IMR-90 (cell line): Measurements from ENCODE around the gene GMFB. TPM values are rescaled to one million over a fixed set of nuclear protein-coding genes. Genes with fewer than 3 reads are reported as not detected.

Source experiments
- ATAC-seq: fragments of 200-7000 bp; cut with Tn5 transposase; 2 replicates; pipeline ENCODE4 v1.9.1; 2020; ENCODE audit warnings: low read depth, mild to moderate bottlenecking, moderate library complexity
- BruUV-seq: library from RNA; stranded (reverse); fragments of 400-500 nt; replicated peaks from 2 replicates; lab custom pipeline; 2021; lab: Mats Ljungman, UMichigan
- CTCF ChIA-PET: fragments of 300-600 bp; formaldehyde crosslinking; extraction: SDS; loops from one replicate; lab custom pipeline; 2021; ENCODE audit warnings: antibody characterized with exemption; lab: Yijun Ruan, JAX
- POLR2A ChIA-PET: fragments of 300-600 bp; sonication (Branson Sonifier 250); formaldehyde crosslinking; loops from one replicate; lab custom pipeline; 2022; ENCODE audit warnings: antibody characterized with exemption; ENCODE audit not compliant: unreplicated experiment; lab: Charles Lee
- DNase-seq: peaks from one replicate; pipeline ENCODE4 v3.0.0; 2013
- H2AFZ ChIP-seq: replicated peaks from 2 replicates; pipeline ENCODE3; 2013; ENCODE audit warnings: low read length, mild to moderate bottlenecking; ENCODE audit not compliant: poor library complexity
- H2AK5ac ChIP-seq: 2 replicates; pipeline ENCODE4 v1.6.1; 2013; ENCODE audit warnings: low read depth, low read length, inconsistent platforms
- H2AK9ac ChIP-seq: replicated peaks from 2 replicates; pipeline ENCODE3; 2013; ENCODE audit warnings: mild to moderate bottlenecking, low read depth, low read length, moderate library complexity; ENCODE audit not compliant: poor library complexity
- H2BK120ac ChIP-seq: 2 replicates; pipeline ENCODE4 v1.6.1; 2013; ENCODE audit warnings: low read depth, low read length, inconsistent platforms
- H2BK15ac ChIP-seq: 3 replicates; pipeline ENCODE4 v1.6.1; 2013; ENCODE audit warnings: low read depth, low read length, inconsistent platforms
- H2BK20ac ChIP-seq: 2 replicates; pipeline ENCODE4 v1.6.1; 2013; ENCODE audit warnings: low read depth, mild to moderate bottlenecking, inconsistent platforms, low read length, moderate library complexity
- H2BK5ac ChIP-seq: 2 replicates; pipeline ENCODE4 v1.6.1; 2013; ENCODE audit warnings: mild to moderate bottlenecking, low read depth, low read length, inconsistent platforms; ENCODE audit not compliant: poor library complexity, severe bottlenecking
- H3K14ac ChIP-seq: replicated peaks from 2 replicates; pipeline ENCODE4 v1.6.1; 2013; ENCODE audit warnings: low read depth, low read length, inconsistent platforms
- H3K18ac ChIP-seq: 2 replicates; pipeline ENCODE4 v1.6.1; 2013; ENCODE audit warnings: low read depth, low read length, control low read depth
- H3K23ac ChIP-seq: 2 replicates; pipeline ENCODE4 v1.6.1; 2013; ENCODE audit warnings: low read depth, low read length, inconsistent platforms
- H3K27ac ChIP-seq: 2 replicates; pipeline ENCODE4 v1.5.1; 2013; ENCODE audit warnings: mild to moderate bottlenecking, control low read depth, low read length; ENCODE audit not compliant: insufficient read depth
- H3K27me3 ChIP-seq: 2 replicates; pipeline ENCODE4 v1.6.1; 2013; ENCODE audit warnings: low read length; ENCODE audit not compliant: control insufficient read depth, insufficient read depth
- H3K36me3 ChIP-seq: 2 replicates; pipeline ENCODE4 v1.6.1; 2013; ENCODE audit warnings: low read length, mixed read lengths; ENCODE audit not compliant: control insufficient read depth, insufficient read depth
- H3K4ac ChIP-seq: 2 replicates; pipeline ENCODE4 v1.6.1; 2013; ENCODE audit warnings: low read depth, low read length, inconsistent platforms
- H3K4me1 ChIP-seq: 2 replicates; pipeline ENCODE4 v1.6.1; 2013; ENCODE audit warnings: low read length, mixed read lengths; ENCODE audit not compliant: control insufficient read depth, insufficient read depth
- H3K4me2 ChIP-seq: 2 replicates; pipeline ENCODE4 v1.6.1; 2013; ENCODE audit warnings: low read depth, mild to moderate bottlenecking, control low read depth, low read length, moderate library complexity
- H3K4me3 ChIP-seq: 2 replicates; pipeline ENCODE4 v1.5.1; 2013; ENCODE audit warnings: low read depth, mild to moderate bottlenecking, control low read depth, low read length, moderate library complexity; ENCODE audit not compliant: insufficient read depth
- H3K56ac ChIP-seq: 2 replicates; pipeline ENCODE4 v1.6.1; 2013; ENCODE audit warnings: low read length, inconsistent platforms; ENCODE audit not compliant: insufficient read depth; ENCODE audit errors: extremely low read depth
- H3K79me1 ChIP-seq, 2 experiments: 2 replicates each; pipeline ENCODE4 v1.6.1; 2013; ENCODE audit warnings: low read length in 2 of 2, inconsistent platforms in 1 of 2, low read depth in 1 of 2
- H3K9ac ChIP-seq: 2 replicates; pipeline ENCODE4 v1.6.1; 2013; ENCODE audit warnings: low read depth, low read length, control low read depth
- H3K9me1 ChIP-seq: 2 replicates; pipeline ENCODE4 v1.6.1; 2013; ENCODE audit warnings: low read length, inconsistent platforms; ENCODE audit not compliant: insufficient read depth
- H3K9me3 ChIP-seq: 2 replicates; pipeline ENCODE4 v1.6.1; 2013; ENCODE audit warnings: low read length; ENCODE audit not compliant: control insufficient read depth, insufficient read depth
- H4K20me1 ChIP-seq: 2 replicates; pipeline ENCODE4 v1.6.1; 2013; ENCODE audit warnings: low read length, inconsistent platforms; ENCODE audit not compliant: insufficient read depth
- H4K5ac ChIP-seq: 2 replicates; pipeline ENCODE4 v1.6.1; 2013; ENCODE audit warnings: mild to moderate bottlenecking, low read depth, low read length, control low read depth
- H4K8ac ChIP-seq, 2 experiments: 2 replicates each; pipeline ENCODE4 v1.6.1; 2013; ENCODE audit warnings: low read depth in 2 of 2, low read length in 2 of 2, control low read depth in 1 of 2, inconsistent platforms in 1 of 2
- H4K91ac ChIP-seq: 2 replicates; pipeline ENCODE4 v1.6.1; 2013; ENCODE audit warnings: low read depth, low read length, inconsistent platforms; ENCODE audit not compliant: insufficient read depth
- BHLHE40 ChIP-seq: fragments of 150-350 bp; IDR thresholded peaks from 2 replicates; pipeline ENCODE4 v1.6.1; 2016; ENCODE audit warnings: mild to moderate bottlenecking, low read depth, low read length
- CEBPB ChIP-seq: IDR thresholded peaks from 2 replicates; pipeline ENCODE4 v1.6.1; 2012; ENCODE audit warnings: low read depth, low read length, improper control_type of control experiment
- CHD1 ChIP-seq: IDR thresholded peaks from 2 replicates; pipeline ENCODE4 v1.6.1; 2012; ENCODE audit warnings: low read depth, low read length, improper control_type of control experiment
- MAFK ChIP-seq: IDR thresholded peaks from 2 replicates; pipeline ENCODE4 v1.6.1; 2012; ENCODE audit warnings: low read depth, low read length, improper control_type of control experiment
- MAZ ChIP-seq: IDR thresholded peaks from 2 replicates; pipeline ENCODE4 v1.6.1; 2012; ENCODE audit warnings: low read depth, mild to moderate bottlenecking, low read length, improper control_type of control experiment, moderate library complexity, borderline replicate concordance
- MXI1 ChIP-seq: IDR thresholded peaks from 2 replicates; pipeline ENCODE4 v1.6.1; 2012; ENCODE audit warnings: low read depth, mild to moderate bottlenecking, low read length, moderate library complexity, borderline replicate concordance
- NFE2L2 ChIP-seq: fragments of 150-350 bp; IDR thresholded peaks from 2 replicates; pipeline ENCODE4 v1.6.1; 2016; ENCODE audit warnings: low read depth, mild to moderate bottlenecking, low read length
- POLR2A ChIP-seq: IDR thresholded peaks from 2 replicates; pipeline ENCODE4 v1.6.1; 2012; ENCODE audit warnings: mild to moderate bottlenecking, low read depth, low read length
- RAD21 ChIP-seq: IDR thresholded peaks from 2 replicates; pipeline ENCODE4 v1.6.1; 2012; ENCODE audit warnings: low read length, improper control_type of control experiment
- RCOR1 ChIP-seq: IDR thresholded peaks from 2 replicates; pipeline ENCODE4 v1.6.1; 2012; ENCODE audit warnings: mild to moderate bottlenecking, low read length, improper control_type of control experiment; ENCODE audit not compliant: insufficient replicate concordance
- RFX5 ChIP-seq: IDR thresholded peaks from 2 replicates; pipeline ENCODE4 v1.8.0; 2012; ENCODE audit warnings: low read depth, mild to moderate bottlenecking, low read length, moderate library complexity
- SMC3 ChIP-seq: fragments of 150-350 bp; IDR thresholded peaks from 2 replicates; pipeline ENCODE4 v1.6.1; 2016; ENCODE audit warnings: low read depth, mild to moderate bottlenecking, antibody characterized with exemption, low read length, moderate library complexity
- WGBS, 2 experiments: methylation state at CpG; one replicate each; pipeline versions ENCODE4 v1.1.5 to v1.1.7; 2013; ENCODE audit warnings: missing lambda C conversion rate in 2 of 2; ENCODE audit not compliant: insufficient read length in 1 of 2; ENCODE audit errors: extremely low coverage in 2 of 2; 5-methylcytosine and 5-hydroxymethylcytosine counted together
- dilution Hi-C: fragments of 300-500 bp; cut with HindIII; formaldehyde crosslinking; loops from one replicate; pipeline ENCODE4 v1.14.3; 2018; ENCODE audit warnings: low sequenced_read_pairs; ENCODE audit not compliant: unreplicated experiment
- in situ Hi-C: fragments of 300-500 bp; cut with MboI; formaldehyde crosslinking; loops from 3 replicates; pipeline ENCODE4 v1.14.3; 2019; ENCODE audit warnings: low sequenced_read_pairs, inconsistent platforms, mixed read lengths
- intact Hi-C: fragments of 100-400 bp; cut with micrococcal nuclease; formaldehyde crosslinking; loops from 2 replicates; pipeline ENCODE4 v1.10.0; 2022
- polyA plus RNA-seq, 3 experiments: library from polyadenylated mRNA; depleted of rRNA; stranded (reverse); fragments of >200 nt; gene quantifications; 2 replicates each; pipeline ENCODE4 v1.2.3, GENCODE V29; 2012; ENCODE audit warnings: low replicate concordance in 1 of 3
- total RNA-seq: library from RNA; depleted of rRNA; stranded (reverse); fragments of >200 nt; gene quantifications from 2 replicates; pipeline ENCODE4 v1.2.3, GENCODE V29; 2012
- TF ChIP-seq, protein P1 (sequence below): fragments of 150-350 bp; IDR thresholded peaks from 2 replicates; pipeline ENCODE4 v1.6.1; 2017; ENCODE audit warnings: mild to moderate bottlenecking, antibody characterized with exemption, low read length, low read depth
- TF ChIP-seq, protein P2 (sequence below): conservative IDR thresholded peaks from 2 replicates; pipeline ENCODE4 v1.5.1; 2012; ENCODE audit warnings: mild to moderate bottlenecking, low read depth, low read length, improper control_type of control experiment
- TF ChIP-seq, protein P3 (sequence below): fragments of 150-350 bp; IDR thresholded peaks from 2 replicates; pipeline ENCODE4 v1.6.1; 2016; ENCODE audit warnings: low read depth, mild to moderate bottlenecking, low read length, moderate library complexity, borderline replicate concordance

Gene GMFB
- total and polyA plus RNA-seq, 2 of the 4 experiments (the other 2 are of a cell fraction): 22.4 to 59.1 TPM

DNA sequence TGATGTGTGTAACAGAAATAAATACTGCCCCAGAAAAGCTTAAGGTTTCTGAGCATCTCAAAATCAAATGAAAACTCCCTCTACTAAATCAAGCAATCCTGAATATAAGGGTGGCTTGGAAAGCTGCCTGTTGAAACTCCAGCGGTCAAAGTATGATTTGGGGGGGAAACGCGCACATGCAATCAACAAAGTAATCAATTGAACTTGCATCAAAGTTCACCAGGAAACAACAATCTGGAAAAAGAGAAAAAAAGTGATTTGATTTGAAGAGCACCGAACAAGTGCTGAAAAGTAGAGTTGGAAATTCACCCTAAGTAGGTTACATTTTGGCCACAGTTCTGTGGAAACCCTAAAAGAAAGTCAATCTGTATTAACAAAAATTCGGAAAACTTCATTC, 48.3 kb downstream of the GMFB start:
- no peak for ATAC-seq
- Histone ChIP-seq H4K5ac (peak overlapping the region; percentile 31; the same call in 1 of the 2 replicates), H3K9me3 (no peaks in the 10 kb centered on the region), H2BK15ac (no peak overlapping the region), H4K8ac (peak overlapping the region; percentile 55 to 71; a peak in 3 of 4 replicates), H3K4me3 (peak overlapping the region; percentile 62), H2BK20ac (no peak overlapping the region), H4K20me1 (peaks cover 17% of the 10 kb centered on the region), H2AK5ac (no peak overlapping the region), H3K4me1 (peaks cover 8% of the 10 kb centered on the region), H2BK5ac (peak overlapping the region; percentile 87), H3K4me2 (peak overlapping the region; percentile 91), H3K9me1 (peaks cover 8% of the 10 kb centered on the region), H2AFZ (peak overlapping the region; percentile 98), H3K36me3 (no peaks in the 10 kb centered on the region; the same call in 1 of the 2 replicates), H3K18ac (peak overlapping the region; percentile 48; the same call in 1 of the 2 replicates), H2AK9ac (peak overlapping the region; percentile 14), H3K79me1 (peaks cover 6 to 25% of the 10 kb centered on the region in 2 experiments), H3K14ac (peak overlapping the region; percentile 66), H3K9ac (peak overlapping the region; percentile 79), H3K27ac (peak overlapping the region; percentile 87), H2BK120ac (no peak overlapping the region), H3K23ac (peak overlapping the region; percentile 66), H3K56ac (peak overlapping the region; percentile 74), H3K4ac (peak overlapping the region; percentile 49; the same call in 1 of the 2 replicates), H3K27me3 (no peaks in the 10 kb centered on the region), H4K91ac (no peak overlapping the region)
- WGBS, 2 experiments: no CpG with 5 or more reads among the region's 5 CpGs
- dilution Hi-C loops: no loop called here
- ChIA-PET CTCF (interaction anchor here (0.5 kb wide), 1 partner anchor 10 kb away, joined by 3 read pairs; no protein-coding TSS in a partner anchor), POLR2A (no interaction called here)
- BruUV-seq: no TSS peak
- no peak for TF ChIP-seq SMC3
- TF ChIP-seq CHD1: no peak
- TF ChIP-seq MXI1: no peak
- no peak for TF ChIP-seq NFE2L2
- no peak for TF ChIP-seq RAD21
- TF ChIP-seq, protein P1, sequence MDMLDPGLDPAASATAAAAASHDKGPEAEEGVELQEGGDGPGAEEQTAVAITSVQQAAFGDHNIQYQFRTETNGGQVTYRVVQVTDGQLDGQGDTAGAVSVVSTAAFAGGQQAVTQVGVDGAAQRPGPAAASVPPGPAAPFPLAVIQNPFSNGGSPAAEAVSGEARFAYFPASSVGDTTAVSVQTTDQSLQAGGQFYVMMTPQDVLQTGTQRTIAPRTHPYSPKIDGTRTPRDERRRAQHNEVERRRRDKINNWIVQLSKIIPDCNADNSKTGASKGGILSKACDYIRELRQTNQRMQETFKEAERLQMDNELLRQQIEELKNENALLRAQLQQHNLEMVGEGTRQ: no peak
- TF ChIP-seq, protein P2, sequence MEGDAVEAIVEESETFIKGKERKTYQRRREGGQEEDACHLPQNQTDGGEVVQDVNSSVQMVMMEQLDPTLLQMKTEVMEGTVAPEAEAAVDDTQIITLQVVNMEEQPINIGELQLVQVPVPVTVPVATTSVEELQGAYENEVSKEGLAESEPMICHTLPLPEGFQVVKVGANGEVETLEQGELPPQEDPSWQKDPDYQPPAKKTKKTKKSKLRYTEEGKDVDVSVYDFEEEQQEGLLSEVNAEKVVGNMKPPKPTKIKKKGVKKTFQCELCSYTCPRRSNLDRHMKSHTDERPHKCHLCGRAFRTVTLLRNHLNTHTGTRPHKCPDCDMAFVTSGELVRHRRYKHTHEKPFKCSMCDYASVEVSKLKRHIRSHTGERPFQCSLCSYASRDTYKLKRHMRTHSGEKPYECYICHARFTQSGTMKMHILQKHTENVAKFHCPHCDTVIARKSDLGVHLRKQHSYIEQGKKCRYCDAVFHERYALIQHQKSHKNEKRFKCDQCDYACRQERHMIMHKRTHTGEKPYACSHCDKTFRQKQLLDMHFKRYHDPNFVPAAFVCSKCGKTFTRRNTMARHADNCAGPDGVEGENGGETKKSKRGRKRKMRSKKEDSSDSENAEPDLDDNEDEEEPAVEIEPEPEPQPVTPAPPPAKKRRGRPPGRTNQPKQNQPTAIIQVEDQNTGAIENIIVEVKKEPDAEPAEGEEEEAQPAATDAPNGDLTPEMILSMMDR: no peak
- no peak for TF ChIP-seq MAZ
- no peak for TF ChIP-seq RFX5
- no peak for TF ChIP-seq MAFK
- no peak for TF ChIP-seq POLR2A
- no peak for TF ChIP-seq BHLHE40
- no peak for TF ChIP-seq RCOR1
- TF ChIP-seq, protein P3, sequence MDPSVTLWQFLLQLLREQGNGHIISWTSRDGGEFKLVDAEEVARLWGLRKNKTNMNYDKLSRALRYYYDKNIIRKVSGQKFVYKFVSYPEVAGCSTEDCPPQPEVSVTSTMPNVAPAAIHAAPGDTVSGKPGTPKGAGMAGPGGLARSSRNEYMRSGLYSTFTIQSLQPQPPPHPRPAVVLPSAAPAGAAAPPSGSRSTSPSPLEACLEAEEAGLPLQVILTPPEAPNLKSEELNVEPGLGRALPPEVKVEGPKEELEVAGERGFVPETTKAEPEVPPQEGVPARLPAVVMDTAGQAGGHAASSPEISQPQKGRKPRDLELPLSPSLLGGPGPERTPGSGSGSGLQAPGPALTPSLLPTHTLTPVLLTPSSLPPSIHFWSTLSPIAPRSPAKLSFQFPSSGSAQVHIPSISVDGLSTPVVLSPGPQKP: no peak
- no peak for TF ChIP-seq CEBPB
- in situ Hi-C loops: no loop called here
- intact Hi-C loops: loop anchor here (5.0 kb wide), 1 partner anchor 73 kb away; no protein-coding TSS in a partner anchor
- DNase-seq: no peak
